NCI-H82 treated with DMSO at 0.1 percent for 48 hours (cell line): ENCODE data around the gene GAK.

ENCODE experiments used
- DNase-seq: peaks from one replicate; lab custom pipeline; 2025; ENCODE audit not compliant: unreplicated experiment; lab: John Stamatoyannopoulos, UW

The GAK gene

GRCh38 chr4:964346-965025, 32.4 kb upstream of the GAK start:
- no peak for DNase-seq

- DNase-seq = no peak
Measured at GRCh38 chr4:963276-964225, 31.4 kb upstream of the GAK start.

- no peak for DNase-seq
Measured at GRCh38 chr4:962231-963208, 30.4 kb upstream of the GAK start.

DNA sequence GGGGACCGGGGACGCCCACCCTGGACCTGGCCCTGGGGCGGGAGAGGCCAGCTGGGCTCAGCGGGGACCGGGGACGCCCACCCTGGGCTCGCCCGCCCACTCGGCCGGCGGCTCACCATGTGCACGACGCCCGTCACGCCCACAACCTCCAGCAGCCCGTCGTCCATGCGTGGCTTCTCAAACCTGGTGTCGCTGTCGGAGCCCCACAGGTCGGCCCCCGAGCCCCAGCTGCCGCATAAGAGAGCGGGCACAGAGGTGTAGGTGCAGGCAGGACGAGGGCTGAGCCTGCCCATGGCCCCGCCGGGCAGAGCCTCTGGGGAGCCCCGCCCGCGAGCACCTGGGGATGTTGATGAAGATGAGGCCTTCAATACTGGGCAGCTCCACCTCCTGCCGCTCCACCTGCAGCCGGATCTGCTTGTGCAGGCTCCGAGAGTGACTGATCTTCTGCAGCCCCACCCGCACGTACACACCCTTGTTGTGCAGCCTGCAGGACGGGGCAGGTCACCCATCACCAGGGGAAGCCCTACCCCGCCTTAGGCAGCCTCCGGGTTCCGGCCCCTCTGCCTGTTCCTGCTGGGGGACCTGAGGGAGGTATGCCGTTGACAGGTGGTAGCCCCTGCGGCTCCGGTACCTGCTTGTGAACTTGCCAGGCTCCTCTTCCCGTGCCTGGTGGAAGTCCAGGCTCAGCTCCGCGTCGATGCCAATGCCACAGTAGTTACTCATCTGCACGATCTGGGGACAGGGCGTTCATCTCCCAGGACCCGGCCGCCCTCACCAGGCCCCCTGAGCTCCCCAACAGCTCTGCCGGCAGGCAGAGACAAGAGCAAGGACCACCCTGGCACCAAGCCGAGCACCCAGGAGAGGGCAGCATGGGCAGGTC, 29.5 kb upstream of the GAK start:
- DNase-seq = no peak

DNA sequence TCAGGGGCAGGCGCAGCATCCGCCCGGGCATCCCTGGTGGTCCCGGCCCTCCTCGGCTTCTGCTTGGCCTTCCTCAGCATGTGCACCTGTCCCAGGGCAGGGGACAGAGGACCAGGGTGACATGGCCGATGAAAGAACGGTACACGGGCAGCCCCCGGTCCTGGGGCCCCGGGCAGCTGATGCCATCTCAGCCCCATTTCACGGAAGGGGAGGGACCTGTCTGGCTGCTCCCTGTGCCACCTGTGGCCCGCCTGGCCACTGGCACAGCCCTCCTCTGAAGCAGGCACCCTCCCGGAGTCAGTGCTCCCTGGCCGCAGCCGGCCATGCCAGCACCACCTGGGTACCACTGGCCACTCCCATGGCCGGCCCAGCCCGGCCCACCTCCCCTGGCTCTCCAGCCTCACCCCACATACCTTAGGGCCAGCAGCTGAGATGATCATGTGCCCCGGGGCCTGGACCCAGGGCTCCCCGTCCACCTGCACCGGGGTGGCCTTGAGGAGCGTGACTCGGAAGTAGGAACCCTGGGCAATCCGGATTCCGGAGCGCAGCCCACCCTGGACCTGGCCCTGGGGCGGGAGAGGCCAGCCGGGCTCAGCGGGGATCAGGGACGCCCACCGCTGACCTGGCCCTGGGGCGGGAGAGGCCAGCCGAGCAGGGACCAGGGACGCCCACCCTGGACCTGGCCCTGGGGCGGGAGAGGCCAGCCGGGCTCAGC, 28.7 kb upstream of the GAK start:
- no peak for DNase-seq

DNA sequence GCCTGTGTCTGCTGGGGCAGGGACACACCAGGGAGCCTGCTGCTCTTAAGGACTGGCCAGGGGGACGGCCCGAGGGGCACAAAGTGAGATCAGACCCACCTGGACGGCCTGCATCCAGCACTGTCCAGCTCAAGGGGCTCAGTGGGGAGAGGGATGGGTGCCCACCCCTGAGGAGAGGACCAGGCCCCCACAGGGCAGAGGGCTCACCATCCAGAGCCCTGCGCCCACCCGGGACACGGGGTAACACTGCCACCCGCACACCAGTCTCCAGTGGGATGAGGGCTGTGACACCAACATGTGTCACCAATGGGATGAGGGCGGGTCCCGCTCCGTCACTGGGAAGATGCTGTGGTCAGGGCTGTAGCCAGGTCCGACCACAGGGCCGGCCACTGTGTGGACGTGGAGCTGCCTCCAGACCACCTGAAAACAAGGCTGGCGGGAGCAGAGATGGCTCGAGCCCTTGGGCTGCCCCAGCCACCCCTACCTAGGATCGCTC, 28.1 kb upstream of the GAK start:
- DNase-seq = no peak

- no peak for DNase-seq
Measured at GRCh38 chr4:959338-960139, 27.4 kb upstream of the GAK start.

GRCh38 chr4:958696-959337, 26.7 kb upstream of the GAK start:
- no peak for DNase-seq

GRCh38 chr4:958314-958665, 26.2 kb upstream of the GAK start:
- DNase-seq = no peak

GRCh38 chr4:957581-958313, 25.6 kb upstream of the GAK start:
- no peak for DNase-seq

- no peak for DNase-seq
Measured at GRCh38 chr4:957231-957580, 25.1 kb upstream of the GAK start.

DNA sequence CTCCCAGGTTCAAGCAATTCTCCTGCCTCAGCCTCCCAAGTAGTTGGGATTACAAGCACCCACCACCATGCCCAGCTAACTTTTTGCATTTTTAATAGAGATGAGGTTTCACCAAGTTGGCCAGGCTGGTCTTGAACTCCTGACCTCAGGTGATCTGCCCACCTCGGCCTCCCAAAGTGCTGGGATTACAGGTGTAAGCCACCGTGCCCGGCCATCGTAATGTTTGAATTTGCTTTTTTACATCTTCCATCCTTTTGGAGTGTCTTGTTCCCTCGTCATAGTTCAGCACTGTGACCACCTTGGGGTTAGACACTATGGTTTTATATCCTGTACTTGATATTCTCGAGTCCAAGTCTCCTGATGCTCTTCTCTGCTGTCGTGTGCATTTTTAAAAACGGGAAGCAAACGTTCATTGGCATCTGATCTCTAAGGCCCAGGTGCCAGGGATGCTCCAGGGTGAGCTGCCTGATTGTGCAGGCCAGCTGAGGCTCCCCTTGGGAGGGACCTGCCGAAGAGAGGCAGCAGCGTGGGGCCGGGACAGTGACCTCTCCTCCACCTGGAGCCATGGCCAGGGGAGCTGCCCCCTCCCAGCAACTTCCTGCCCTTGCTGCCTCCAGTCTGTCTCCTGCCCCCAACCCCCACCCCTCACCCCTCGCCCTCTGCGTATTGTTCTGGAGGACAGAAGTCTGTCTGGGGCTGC, 24.6 kb upstream of the GAK start:
- DNase-seq = no peak

GRCh38 chr4:955931-956381, 23.8 kb upstream of the GAK start:
- DNase-seq = no peak

GRCh38 chr4:955161-955921, 23.2 kb upstream of the GAK start:
- no peak for DNase-seq

DNA sequence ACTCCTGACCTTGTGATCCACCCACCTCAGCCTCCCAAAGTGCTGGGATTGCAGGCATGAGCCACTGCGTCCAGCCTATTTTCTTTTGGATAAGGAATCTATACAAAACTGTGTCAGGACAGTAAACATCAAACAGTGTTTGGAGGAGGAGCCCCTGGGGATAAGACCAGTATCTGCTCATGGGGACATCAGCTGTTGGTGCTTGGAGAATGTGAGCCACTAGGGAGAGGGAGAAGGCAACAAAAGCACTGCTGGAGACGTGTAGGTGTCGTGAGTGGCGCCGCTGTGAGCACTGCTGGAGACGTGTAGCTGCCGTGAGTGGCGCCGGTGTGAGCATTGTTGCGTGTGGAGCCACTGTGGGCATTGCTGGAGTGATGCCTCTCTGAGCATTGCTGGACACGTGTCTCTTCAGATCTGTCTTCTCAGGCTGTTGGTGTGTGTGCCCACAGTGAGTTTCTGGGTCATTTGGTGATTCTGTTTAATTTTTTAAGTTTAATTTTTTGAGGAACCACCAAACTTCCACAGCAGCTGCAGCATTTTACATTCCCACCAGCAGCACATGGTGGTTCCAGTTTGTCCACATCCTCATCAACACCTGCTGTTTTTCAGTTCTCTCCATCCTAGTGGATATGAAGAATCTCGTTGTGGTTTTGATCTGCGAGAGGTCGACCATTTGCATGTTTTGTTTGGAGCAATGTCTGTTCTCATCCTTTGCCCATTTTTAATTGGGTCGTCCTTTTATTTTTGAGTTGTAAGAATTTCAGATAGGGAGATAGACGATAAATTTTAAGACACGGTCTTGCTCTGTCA, 22.3 kb upstream of the GAK start:
- no peak for DNase-seq
